ENCODE data around the gene NR6A1.

DNA sequence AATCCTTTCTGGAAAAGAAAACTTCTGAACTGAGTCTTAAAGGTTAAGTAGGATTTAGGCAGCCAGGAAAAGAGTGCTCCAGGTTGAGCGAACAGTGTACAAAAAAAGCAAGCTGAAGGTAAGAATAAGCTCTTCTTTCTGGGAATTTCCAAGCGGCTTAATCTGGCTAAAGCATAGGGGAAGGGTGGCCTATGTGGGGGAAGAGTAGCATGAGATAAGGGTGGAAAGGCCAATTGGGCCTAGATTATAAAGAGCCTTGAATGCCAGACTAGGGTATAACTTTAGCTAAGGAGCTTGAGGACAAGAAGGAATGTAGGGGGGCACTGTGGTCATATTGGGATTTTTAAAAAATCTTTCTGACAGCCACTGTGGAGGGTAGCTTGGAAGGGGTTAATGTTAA lies 226.6 kb downstream of the NR6A1 start:
- TF ChIP-seq, protein P1, sequence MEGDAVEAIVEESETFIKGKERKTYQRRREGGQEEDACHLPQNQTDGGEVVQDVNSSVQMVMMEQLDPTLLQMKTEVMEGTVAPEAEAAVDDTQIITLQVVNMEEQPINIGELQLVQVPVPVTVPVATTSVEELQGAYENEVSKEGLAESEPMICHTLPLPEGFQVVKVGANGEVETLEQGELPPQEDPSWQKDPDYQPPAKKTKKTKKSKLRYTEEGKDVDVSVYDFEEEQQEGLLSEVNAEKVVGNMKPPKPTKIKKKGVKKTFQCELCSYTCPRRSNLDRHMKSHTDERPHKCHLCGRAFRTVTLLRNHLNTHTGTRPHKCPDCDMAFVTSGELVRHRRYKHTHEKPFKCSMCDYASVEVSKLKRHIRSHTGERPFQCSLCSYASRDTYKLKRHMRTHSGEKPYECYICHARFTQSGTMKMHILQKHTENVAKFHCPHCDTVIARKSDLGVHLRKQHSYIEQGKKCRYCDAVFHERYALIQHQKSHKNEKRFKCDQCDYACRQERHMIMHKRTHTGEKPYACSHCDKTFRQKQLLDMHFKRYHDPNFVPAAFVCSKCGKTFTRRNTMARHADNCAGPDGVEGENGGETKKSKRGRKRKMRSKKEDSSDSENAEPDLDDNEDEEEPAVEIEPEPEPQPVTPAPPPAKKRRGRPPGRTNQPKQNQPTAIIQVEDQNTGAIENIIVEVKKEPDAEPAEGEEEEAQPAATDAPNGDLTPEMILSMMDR (IDR thresholded peaks at IDR 0.05; ENCODE audit: insufficient read depth, low read length), result no peak
- TF ChIP-seq, protein P2, sequence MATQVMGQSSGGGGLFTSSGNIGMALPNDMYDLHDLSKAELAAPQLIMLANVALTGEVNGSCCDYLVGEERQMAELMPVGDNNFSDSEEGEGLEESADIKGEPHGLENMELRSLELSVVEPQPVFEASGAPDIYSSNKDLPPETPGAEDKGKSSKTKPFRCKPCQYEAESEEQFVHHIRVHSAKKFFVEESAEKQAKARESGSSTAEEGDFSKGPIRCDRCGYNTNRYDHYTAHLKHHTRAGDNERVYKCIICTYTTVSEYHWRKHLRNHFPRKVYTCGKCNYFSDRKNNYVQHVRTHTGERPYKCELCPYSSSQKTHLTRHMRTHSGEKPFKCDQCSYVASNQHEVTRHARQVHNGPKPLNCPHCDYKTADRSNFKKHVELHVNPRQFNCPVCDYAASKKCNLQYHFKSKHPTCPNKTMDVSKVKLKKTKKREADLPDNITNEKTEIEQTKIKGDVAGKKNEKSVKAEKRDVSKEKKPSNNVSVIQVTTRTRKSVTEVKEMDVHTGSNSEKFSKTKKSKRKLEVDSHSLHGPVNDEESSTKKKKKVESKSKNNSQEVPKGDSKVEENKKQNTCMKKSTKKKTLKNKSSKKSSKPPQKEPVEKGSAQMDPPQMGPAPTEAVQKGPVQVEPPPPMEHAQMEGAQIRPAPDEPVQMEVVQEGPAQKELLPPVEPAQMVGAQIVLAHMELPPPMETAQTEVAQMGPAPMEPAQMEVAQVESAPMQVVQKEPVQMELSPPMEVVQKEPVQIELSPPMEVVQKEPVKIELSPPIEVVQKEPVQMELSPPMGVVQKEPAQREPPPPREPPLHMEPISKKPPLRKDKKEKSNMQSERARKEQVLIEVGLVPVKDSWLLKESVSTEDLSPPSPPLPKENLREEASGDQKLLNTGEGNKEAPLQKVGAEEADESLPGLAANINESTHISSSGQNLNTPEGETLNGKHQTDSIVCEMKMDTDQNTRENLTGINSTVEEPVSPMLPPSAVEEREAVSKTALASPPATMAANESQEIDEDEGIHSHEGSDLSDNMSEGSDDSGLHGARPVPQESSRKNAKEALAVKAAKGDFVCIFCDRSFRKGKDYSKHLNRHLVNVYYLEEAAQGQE (IDR thresholded peaks at IDR 0.05; ENCODE audit: insufficient replicate concordance, low read depth), result no peak
- TF ChIP-seq POLR2AphosphoS5 (IDR thresholded peaks at IDR 0.05; ENCODE audit: low read depth) (no peak), SPI1 (IDR thresholded peaks at IDR 0.05; ENCODE audit: borderline replicate concordance, low read depth) (no peak)

Measured in HL-60 (cell line).